Renal pelvis (tissue), 4 donors: Measurements from ENCODE around the gene PRELID1. TPM values are rescaled to one million over a fixed set of nuclear protein-coding genes. Genes with fewer than 3 reads are reported as not detected.
"Not testable (repeated sequence)": the region's sequence is repeated elsewhere in the genome, so short reads cannot be mapped to it uniquely, and the experiment has no call there.

Source experiments
- DNase-seq: peaks from one replicate; pipeline ENCODE4 v3.0.0-alpha.2; 2013
- polyA plus RNA-seq, 3 donors: library from polyadenylated mRNA; unstranded; fragments of 120-200 nt; gene quantifications; one replicate each; pipeline ENCODE4 v1.2.1, GENCODE V29; 2013; ENCODE audit not compliant: insufficient read length in 3 of 3

PRELID1 gene
- polyA plus RNA-seq, 3 donors: 109 to 151 (median 127) TPM

GRCh38 chr5:177332031-177332895 is 28.7 kb downstream of the PRELID1 start:
- no peak for DNase-seq

- no peak for DNase-seq
Measured at GRCh38 chr5:177332896-177333260, 29.3 kb downstream of the PRELID1 start.

GRCh38 chr5:177333420-177334154 is 30.0 kb downstream of the PRELID1 start:
- no peak for DNase-seq

GRCh38 chr5:177334155-177334551 is 30.6 kb downstream of the PRELID1 start:
- no peak for DNase-seq

- DNase-seq: no peak
Measured at GRCh38 chr5:177334781-177335700, 31.4 kb downstream of the PRELID1 start.

- no peak for DNase-seq
Measured at GRCh38 chr5:177335701-177336065, 32.1 kb downstream of the PRELID1 start.

GRCh38 chr5:177336112-177336511 is 32.5 kb downstream of the PRELID1 start:
- no peak for DNase-seq

- DNase-seq: no peak
Measured at GRCh38 chr5:177336603-177337494, 33.2 kb downstream of the PRELID1 start.

- DNase-seq: no peak
Measured at GRCh38 chr5:177338251-177339106, 34.9 kb downstream of the PRELID1 start.

- DNase-seq: no peak
Measured at GRCh38 chr5:177339107-177339638, 35.6 kb downstream of the PRELID1 start.

GRCh38 chr5:177343000-177343399 is 39.4 kb downstream of the PRELID1 start:
- not testable (repeated sequence) for DNase-seq

GRCh38 chr5:177343777-177344176 is 40.2 kb downstream of the PRELID1 start:
- no peak for DNase-seq

GRCh38 chr5:177344891-177345290 is 41.3 kb downstream of the PRELID1 start:
- DNase-seq: no peak

- DNase-seq: no peak
Measured at GRCh38 chr5:177346820-177347219, 43.2 kb downstream of the PRELID1 start.

- no peak for DNase-seq
Measured at GRCh38 chr5:177347699-177348098, 44.1 kb downstream of the PRELID1 start.

GRCh38 chr5:177349362-177349647 is 45.7 kb downstream of the PRELID1 start:
- DNase-seq: no peak

- DNase-seq: no peak
Measured at GRCh38 chr5:177349762-177350161, 46.2 kb downstream of the PRELID1 start.

- DNase-seq: no peak
Measured at GRCh38 chr5:177350776-177351391, 47.3 kb downstream of the PRELID1 start.
